Measurements from ENCODE around the gene ADGRV1.

ADGRV1 gene

GRCh38 chr5:90549729-90550275 lies 8.8 kb upstream of the ADGRV1 start:
- Histone ChIP-seq H3K27me3 (ENCODE audit: control insufficient read depth in 5 of 5, insufficient read depth in 4 of 5, low read length in 5 of 5) (no peaks in the 10 kb centered on the region), H3K4me3 (ENCODE audit: low read depth in 1 of 5, low read length in 5 of 5) (no peak overlapping the region), H3K36me3 (ENCODE audit: control insufficient read depth in 5 of 5, insufficient read depth in 5 of 5, low read length in 5 of 5) (no peaks in the 10 kb centered on the region), H3K27ac (ENCODE audit: low read depth, low read length) (no peak overlapping the region), H3K9ac (ENCODE audit: low read length in 5 of 5) (no peak overlapping the region), H3K4me1 (ENCODE audit: control insufficient read depth in 5 of 5, insufficient read depth in 5 of 5, low read length in 5 of 5) (peaks cover 0 to 4% (median 0%) of the 10 kb centered on the region in 5 donors), H3K9me3 (ENCODE audit: control insufficient read depth in 5 of 5, low read length in 5 of 5) (no peaks in the 10 kb centered on the region)

GRCh38 chr5:90550963-90551362 lies 7.6 kb upstream of the ADGRV1 start:
- Histone ChIP-seq H3K4me1 (ENCODE audit: control insufficient read depth in 5 of 5, insufficient read depth in 5 of 5, low read length in 5 of 5) (no peaks in the 10 kb centered on the region), H3K9ac (ENCODE audit: low read length in 5 of 5) (no peak overlapping the region), H3K4me3 (ENCODE audit: low read depth in 1 of 5, low read length in 5 of 5) (no peak overlapping the region), H3K9me3 (ENCODE audit: control insufficient read depth in 5 of 5, low read length in 5 of 5) (no peaks in the 10 kb centered on the region), H3K27me3 (ENCODE audit: control insufficient read depth in 5 of 5, insufficient read depth in 4 of 5, low read length in 5 of 5) (no peaks in the 10 kb centered on the region), H3K36me3 (ENCODE audit: control insufficient read depth in 5 of 5, insufficient read depth in 5 of 5, low read length in 5 of 5) (no peaks in the 10 kb centered on the region), H3K27ac (ENCODE audit: low read depth, low read length) (no peak overlapping the region)

GRCh38 chr5:90551376-90551775 lies 7.2 kb upstream of the ADGRV1 start:
- H3K36me3 ChIP-seq (ENCODE audit: control insufficient read depth in 5 of 5, insufficient read depth in 5 of 5, low read length in 5 of 5): no peaks in the 10 kb centered on the region

GRCh38 chr5:90553711-90554110 lies 4.9 kb upstream of the ADGRV1 start:
- Histone ChIP-seq H3K9ac (ENCODE audit: low read length in 5 of 5) (no peak overlapping the region), H3K27me3 (ENCODE audit: control insufficient read depth in 5 of 5, insufficient read depth in 4 of 5, low read length in 5 of 5) (peaks cover 11 to 20% (median 15%) of the 10 kb centered on the region in 5 donors), H3K4me1 (ENCODE audit: control insufficient read depth in 5 of 5, insufficient read depth in 5 of 5, low read length in 5 of 5) (peaks cover 0 to 9% (median 7%) of the 10 kb centered on the region in 5 donors), H3K9me3 (ENCODE audit: control insufficient read depth in 5 of 5, low read length in 5 of 5) (no peaks in the 10 kb centered on the region), H3K36me3 (ENCODE audit: control insufficient read depth in 5 of 5, insufficient read depth in 5 of 5, low read length in 5 of 5) (no peaks in the 10 kb centered on the region), H3K27ac (ENCODE audit: low read depth, low read length) (no peak overlapping the region), H3K4me3 (ENCODE audit: low read depth in 1 of 5, low read length in 5 of 5) (no peak overlapping the region)

More at GRCh38 chr5:90551376-90551775, 7.2 kb upstream of the ADGRV1 start:
- H3K27ac ChIP-seq (ENCODE audit: low read depth, low read length): no peak overlapping the region
- H3K9ac ChIP-seq (ENCODE audit: low read length in 5 of 5): no peak overlapping the region
- H3K4me1 ChIP-seq (ENCODE audit: control insufficient read depth in 5 of 5, insufficient read depth in 5 of 5, low read length in 5 of 5): no peaks in the 10 kb centered on the region
- H3K4me3 ChIP-seq (ENCODE audit: low read depth in 1 of 5, low read length in 5 of 5): no peak overlapping the region
- H3K9me3 ChIP-seq (ENCODE audit: control insufficient read depth in 5 of 5, low read length in 5 of 5): no peaks in the 10 kb centered on the region
- no peaks in the 10 kb centered on the region for H3K27me3 ChIP-seq (ENCODE audit: control insufficient read depth in 5 of 5, insufficient read depth in 4 of 5, low read length in 5 of 5)

- Histone ChIP-seq H3K27ac (ENCODE audit: low read depth, low read length) (no peak overlapping the region), H3K36me3 (ENCODE audit: control insufficient read depth in 5 of 5, insufficient read depth in 5 of 5, low read length in 5 of 5) (no peaks in the 10 kb centered on the region), H3K9ac (ENCODE audit: low read length in 5 of 5) (no peak overlapping the region), H3K27me3 (ENCODE audit: control insufficient read depth in 5 of 5, insufficient read depth in 4 of 5, low read length in 5 of 5) (peaks cover 16 to 25% (median 17%) of the 10 kb centered on the region in 5 donors), H3K4me3 (ENCODE audit: low read depth in 1 of 5, low read length in 5 of 5) (no peak overlapping the region), H3K4me1 (ENCODE audit: control insufficient read depth in 5 of 5, insufficient read depth in 5 of 5, low read length in 5 of 5) (peaks cover 0 to 12% (median 9%) of the 10 kb centered on the region in 5 donors), H3K9me3 (ENCODE audit: control insufficient read depth in 5 of 5, low read length in 5 of 5) (no peaks in the 10 kb centered on the region)
Observed at GRCh38 chr5:90554358-90555006, 4.1 kb upstream of the ADGRV1 start.

GRCh38 chr5:90555666-90556065 lies 2.9 kb upstream of the ADGRV1 start:
- Histone ChIP-seq H3K4me3 (ENCODE audit: low read depth in 1 of 5, low read length in 5 of 5) (no peak overlapping the region), H3K27ac (ENCODE audit: low read depth, low read length) (no peak overlapping the region), H3K27me3 (ENCODE audit: control insufficient read depth in 5 of 5, insufficient read depth in 4 of 5, low read length in 5 of 5) (peaks cover 16 to 25% (median 17%) of the 10 kb centered on the region in 5 donors), H3K4me1 (ENCODE audit: control insufficient read depth in 5 of 5, insufficient read depth in 5 of 5, low read length in 5 of 5) (peaks cover 0 to 12% (median 9%) of the 10 kb centered on the region in 5 donors), H3K9ac (ENCODE audit: low read length in 5 of 5) (no peak overlapping the region), H3K36me3 (ENCODE audit: control insufficient read depth in 5 of 5, insufficient read depth in 5 of 5, low read length in 5 of 5) (no peaks in the 10 kb centered on the region), H3K9me3 (ENCODE audit: control insufficient read depth in 5 of 5, low read length in 5 of 5) (no peaks in the 10 kb centered on the region)

GRCh38 chr5:90557391-90557790 lies 1.2 kb upstream of the ADGRV1 start:
- Histone ChIP-seq H3K4me3 (ENCODE audit: low read depth in 1 of 5, low read length in 5 of 5) (no peak overlapping the region), H3K4me1 (ENCODE audit: control insufficient read depth in 5 of 5, insufficient read depth in 5 of 5, low read length in 5 of 5) (peaks cover 0 to 12% (median 9%) of the 10 kb centered on the region in 5 donors), H3K9ac (ENCODE audit: low read length in 5 of 5) (no peak overlapping the region), H3K36me3 (ENCODE audit: control insufficient read depth in 5 of 5, insufficient read depth in 5 of 5, low read length in 5 of 5) (no peaks in the 10 kb centered on the region), H3K27me3 (ENCODE audit: control insufficient read depth in 5 of 5, insufficient read depth in 4 of 5, low read length in 5 of 5) (peaks cover 17 to 26% (median 17%) of the 10 kb centered on the region in 5 donors), H3K27ac (ENCODE audit: low read depth, low read length) (no peak overlapping the region), H3K9me3 (ENCODE audit: control insufficient read depth in 5 of 5, low read length in 5 of 5) (no peaks in the 10 kb centered on the region)

GRCh38 chr5:90557871-90558270 lies 726 bp upstream of the ADGRV1 start:
- peaks cover 17 to 26% (median 18%) of the 10 kb centered on the region in 5 donors for H3K27me3 ChIP-seq (ENCODE audit: control insufficient read depth in 5 of 5, insufficient read depth in 4 of 5, low read length in 5 of 5)

GRCh38 chr5:90560771-90561170 lies 2.2 kb downstream of the ADGRV1 start:
- Histone ChIP-seq H3K27me3 (ENCODE audit: control insufficient read depth in 5 of 5, insufficient read depth in 4 of 5, low read length in 5 of 5) (peaks cover 17 to 26% (median 18%) of the 10 kb centered on the region in 5 donors), H3K9ac (ENCODE audit: low read length in 5 of 5) (no peak overlapping the region), H3K9me3 (ENCODE audit: control insufficient read depth in 5 of 5, low read length in 5 of 5) (no peaks in the 10 kb centered on the region), H3K4me1 (ENCODE audit: control insufficient read depth in 5 of 5, insufficient read depth in 5 of 5, low read length in 5 of 5) (peaks cover 0 to 12% (median 9%) of the 10 kb centered on the region in 5 donors), H3K36me3 (ENCODE audit: control insufficient read depth in 5 of 5, insufficient read depth in 5 of 5, low read length in 5 of 5) (no peaks in the 10 kb centered on the region), H3K4me3 (ENCODE audit: low read depth in 1 of 5, low read length in 5 of 5) (no peak overlapping the region), H3K27ac (ENCODE audit: low read depth, low read length) (no peak overlapping the region)

More at GRCh38 chr5:90557871-90558270, 726 bp upstream of the ADGRV1 start:
- H3K4me1 ChIP-seq (ENCODE audit: control insufficient read depth in 5 of 5, insufficient read depth in 5 of 5, low read length in 5 of 5): peaks cover 0 to 12% (median 9%) of the 10 kb centered on the region in 5 donors
- H3K27ac ChIP-seq (ENCODE audit: low read depth, low read length): no peak overlapping the region
- H3K36me3 ChIP-seq (ENCODE audit: control insufficient read depth in 5 of 5, insufficient read depth in 5 of 5, low read length in 5 of 5): no peaks in the 10 kb centered on the region
- H3K4me3 ChIP-seq (ENCODE audit: low read depth in 1 of 5, low read length in 5 of 5): peak overlapping the region in 2 of 5 donors; percentile 39 to 51
- no peak overlapping the region for H3K9ac ChIP-seq (ENCODE audit: low read length in 5 of 5)
- no peaks in the 10 kb centered on the region for H3K9me3 ChIP-seq (ENCODE audit: control insufficient read depth in 5 of 5, low read length in 5 of 5)

- no peak overlapping the region for H3K9ac ChIP-seq (ENCODE audit: low read length in 5 of 5)
Observed at GRCh38 chr5:90561766-90562165, 3.2 kb downstream of the ADGRV1 start.

More at GRCh38 chr5:90561766-90562165, 3.2 kb downstream of the ADGRV1 start:
- H3K27ac ChIP-seq (ENCODE audit: low read depth, low read length): no peak overlapping the region
- H3K27me3 ChIP-seq (ENCODE audit: control insufficient read depth in 5 of 5, insufficient read depth in 4 of 5, low read length in 5 of 5): peaks cover 17 to 26% (median 18%) of the 10 kb centered on the region in 5 donors
- H3K4me3 ChIP-seq (ENCODE audit: low read depth in 1 of 5, low read length in 5 of 5): no peak overlapping the region
- peaks cover 0 to 12% (median 9%) of the 10 kb centered on the region in 5 donors for H3K4me1 ChIP-seq (ENCODE audit: control insufficient read depth in 5 of 5, insufficient read depth in 5 of 5, low read length in 5 of 5)
- no peaks in the 10 kb centered on the region for H3K36me3 ChIP-seq (ENCODE audit: control insufficient read depth in 5 of 5, insufficient read depth in 5 of 5, low read length in 5 of 5)
- H3K9me3 ChIP-seq (ENCODE audit: control insufficient read depth in 5 of 5, low read length in 5 of 5): no peaks in the 10 kb centered on the region
